ENCODE results near the gene GCNA.

GCNA gene

GRCh38 chrX:71578253-71579135, at the start of gene GCNA:
Gene GCNA, plus strand, starts transcription at chrX:71578437. Its CDS starts 2,385 bp downstream, at chrX:71580822.
- no peak for DNase-seq

GRCh38 chrX:71532078-71532752, 46.0 kb upstream of the GCNA start:
- DNase-seq: peak in 6 of 51 donors; percentile 0 to 74 (median 15)

- DNase-seq: peak; percentile 28 to 92 (median 81)
These were observed 45.3 kb upstream of the GCNA start, which contains the start of gene OGT for GRCh38 chrX:71532753-71533425. Gene OGT, plus strand, starts transcription at chrX:71533104. Its CDS starts 196 bp downstream, at chrX:71533300.

DNA sequence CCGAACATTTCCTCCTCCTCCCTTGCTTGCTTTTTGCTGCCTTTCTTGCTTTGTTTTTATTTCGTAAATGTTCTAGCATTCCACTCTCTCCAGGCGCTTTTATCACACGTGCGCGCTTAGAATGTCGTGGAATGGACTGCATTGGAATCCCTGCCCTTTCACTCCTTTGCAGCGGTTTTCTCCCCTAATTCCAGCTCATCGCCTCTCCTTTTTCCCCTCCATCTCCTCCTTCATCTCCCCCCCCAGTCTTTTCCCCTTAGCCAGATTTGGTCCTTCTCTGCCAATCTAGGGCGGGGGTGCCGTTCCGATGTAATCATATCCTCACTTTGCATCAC, 44.8 kb upstream of the GCNA start:
- peak in 3 of 51 donors; percentile 16 to 53 (median 25) for DNase-seq

GRCh38 chrX:71533851-71534561, 44.2 kb upstream of the GCNA start:
- DNase-seq: peak in 36 of 51 donors; percentile 1 to 66 (median 13)

DNA sequence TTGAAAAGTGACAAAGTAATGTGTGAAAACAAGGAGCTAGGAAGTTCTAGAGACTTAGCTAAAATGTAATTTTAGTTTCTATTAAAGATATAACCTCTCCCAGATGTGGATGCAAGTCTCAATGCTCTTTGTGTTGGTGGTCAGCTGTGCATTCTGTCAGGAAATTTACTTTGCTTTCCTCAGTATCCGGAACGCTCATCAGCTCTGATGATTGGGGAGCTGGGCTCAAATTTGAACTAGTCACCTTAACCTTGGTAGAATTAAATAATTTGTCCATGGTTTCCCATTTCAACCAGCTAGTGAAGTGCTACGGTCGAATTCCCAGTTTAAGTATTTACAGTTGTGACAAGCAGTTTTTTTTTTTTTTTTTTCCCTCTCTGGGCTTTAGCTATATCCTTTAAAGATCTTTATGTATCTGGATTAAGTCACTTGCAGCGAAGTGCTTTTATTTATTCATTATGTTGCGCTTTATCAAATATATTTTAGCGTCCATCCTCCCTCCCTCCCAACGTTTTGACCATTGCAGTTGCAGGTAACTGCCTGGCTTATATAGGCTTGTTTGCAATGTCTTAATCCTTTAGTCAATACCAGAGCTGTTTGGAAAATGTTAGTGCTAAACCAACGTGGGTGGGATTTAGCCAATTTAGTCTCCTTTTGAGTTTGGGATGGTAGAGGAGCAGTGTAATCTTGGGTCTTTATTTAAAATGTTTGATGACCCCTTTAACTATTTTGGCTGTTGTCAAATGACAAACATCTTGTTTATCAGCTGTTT, 43.3 kb upstream of the GCNA start:
- DNase-seq: peak in 1 of 51 donors; percentile 1

DNA sequence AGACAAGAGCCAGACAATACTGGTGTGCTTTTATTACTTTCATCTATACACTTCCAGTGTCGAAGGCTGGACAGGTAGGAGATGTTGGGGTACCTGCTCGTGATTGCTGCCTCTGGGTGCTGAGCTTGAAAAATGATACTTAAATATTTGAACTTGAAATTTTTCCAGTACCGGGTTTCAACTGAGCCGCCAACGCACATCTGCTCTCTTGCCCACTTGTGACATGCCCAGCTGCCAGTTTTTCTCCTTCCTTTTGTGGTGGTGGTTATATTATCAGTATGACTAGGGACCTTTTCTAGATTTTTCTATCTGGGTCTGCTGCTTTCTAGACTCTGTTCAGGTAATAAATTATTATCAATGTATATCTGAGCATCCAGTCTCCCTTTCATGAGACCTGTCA, 42.0 kb upstream of the GCNA start:
- peak in 3 of 51 donors; percentile 1 to 45 (median 3) for DNase-seq

- no peak for DNase-seq
These were observed 40.5 kb upstream of the GCNA start for GRCh38 chrX:71537743-71538142.

GRCh38 chrX:71540801-71541200, 37.4 kb upstream of the GCNA start:
- DNase-seq: no peak

GRCh38 chrX:71541210-71542022, 36.8 kb upstream of the GCNA start:
- DNase-seq: no peak

- no peak for DNase-seq
These were observed 35.8 kb upstream of the GCNA start for GRCh38 chrX:71542411-71542810.

GRCh38 chrX:71542825-71543224, 35.4 kb upstream of the GCNA start:
- DNase-seq: no peak

GRCh38 chrX:71543316-71543715, 34.9 kb upstream of the GCNA start:
- peak in 1 of 51 donors; percentile 0 for DNase-seq

GRCh38 chrX:71545364-71545763, 32.9 kb upstream of the GCNA start:
- peak in 1 of 51 donors; percentile 7 for DNase-seq

DNA sequence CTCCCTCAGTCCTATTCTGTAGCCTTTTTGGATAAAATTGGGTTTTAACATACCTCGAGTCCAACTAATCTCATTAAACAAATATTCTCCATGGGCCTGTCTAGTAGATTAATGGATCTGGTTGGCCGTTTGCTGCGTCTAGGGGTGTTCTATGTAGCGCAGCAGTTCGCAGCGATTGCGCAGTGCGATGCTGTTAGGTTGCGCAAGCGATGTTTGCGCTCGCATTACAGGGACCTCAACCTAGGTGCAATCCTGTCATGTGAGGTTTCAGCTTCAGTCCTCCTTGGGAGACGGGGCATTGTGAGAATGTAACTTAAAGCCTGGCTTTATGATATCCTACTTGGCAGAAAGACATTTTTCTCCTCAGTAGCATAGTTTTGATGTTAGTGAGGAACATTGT, 31.4 kb upstream of the GCNA start:
- DNase-seq: no peak

DNA sequence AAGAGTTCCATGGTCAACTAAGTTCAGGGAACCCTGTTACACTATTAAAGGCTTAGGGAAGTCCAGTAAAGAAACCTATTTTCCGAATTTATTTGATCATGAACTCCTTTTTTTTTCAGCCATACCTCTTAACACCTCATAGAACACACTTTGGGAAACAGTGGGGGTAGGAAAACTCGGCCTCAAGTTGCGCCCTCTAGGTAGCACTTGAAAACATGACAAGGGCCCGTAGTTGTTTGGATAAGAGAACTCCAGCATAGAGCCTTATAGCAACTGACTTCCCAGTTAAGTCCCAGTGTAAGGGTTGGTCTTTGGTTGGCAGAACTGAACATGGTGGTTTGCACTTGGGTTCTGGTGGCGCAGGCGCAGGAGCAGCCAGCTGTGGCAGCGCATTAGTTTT, 30.9 kb upstream of the GCNA start:
- DNase-seq: no peak

GRCh38 chrX:71549986-71550385, 28.3 kb upstream of the GCNA start:
- DNase-seq: no peak

GRCh38 chrX:71550578-71550977, 27.7 kb upstream of the GCNA start:
- DNase-seq: no peak

DNA sequence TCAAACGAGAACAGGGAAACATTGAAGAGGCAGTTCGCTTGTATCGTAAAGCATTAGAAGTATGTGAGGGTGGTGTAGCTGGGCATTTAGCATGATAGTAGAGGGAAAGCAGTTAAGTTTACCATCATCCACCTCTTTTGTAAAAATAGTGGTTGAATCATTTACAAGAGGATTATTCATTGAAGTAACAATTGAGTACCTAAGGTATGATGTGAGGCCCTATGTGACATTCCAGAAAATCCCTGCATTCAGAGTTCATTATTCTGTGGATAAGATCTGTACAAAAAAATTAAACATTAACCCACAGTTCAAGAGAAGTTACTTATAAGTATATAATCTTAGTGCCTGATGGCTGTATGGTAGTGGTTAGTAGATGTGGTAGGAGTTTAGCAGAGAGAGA, 22.2 kb upstream of the GCNA start:
- no peak for DNase-seq

DNA sequence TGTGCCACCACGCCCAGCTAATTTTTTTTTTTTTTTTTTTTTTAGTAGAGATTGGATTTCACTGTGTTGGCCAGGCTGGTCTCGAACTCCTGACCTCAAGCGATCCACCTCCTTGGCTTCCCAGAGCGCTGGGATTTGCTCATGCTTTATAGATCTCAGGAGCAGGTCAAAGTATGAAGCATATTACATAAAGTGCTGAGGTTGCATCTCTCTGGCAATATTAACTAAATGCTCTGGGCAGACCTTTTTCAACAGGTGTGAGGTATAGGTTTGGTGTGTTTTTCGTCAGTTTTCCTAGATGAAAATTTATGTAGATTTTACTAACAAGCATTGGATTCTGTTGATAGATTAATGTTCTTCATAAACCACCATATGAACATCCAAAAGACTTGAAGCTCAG, 19.3 kb upstream of the GCNA start:
- no peak for DNase-seq
